Progenitor cell of endocrine pancreas (in vitro differentiated cells): ENCODE results near the gene GALNTL6. TPM values are rescaled to one million over a fixed set of nuclear protein-coding genes. Genes with fewer than 3 reads are reported as not detected.
A peak's percentile ranks its signal among the peaks of the same experiment; 100 is the strongest.

ENCODE experiments used
- DNase-seq: peaks from one replicate; pipeline ENCODE4 v3.0.0; 2021; ENCODE audit warnings: low spot score; ENCODE audit not compliant: unreplicated experiment
- H3K27ac Mint-ChIP-seq: 2 replicates; pipeline ENCODE4 v1.8.0; 2021; ENCODE audit warnings: mild to moderate bottlenecking, moderate library complexity, mixed read lengths
- H3K27me3 Mint-ChIP-seq: 2 replicates; pipeline ENCODE4 v1.8.0; 2021; ENCODE audit warnings: mixed read lengths
- H3K36me3 Mint-ChIP-seq: 2 replicates; pipeline ENCODE4 v1.8.0; 2022; ENCODE audit warnings: mixed read lengths; ENCODE audit not compliant: insufficient read depth
- H3K4me1 Mint-ChIP-seq: 2 replicates; pipeline ENCODE4 v1.8.0; 2021; ENCODE audit warnings: low read depth, mixed read lengths
- H3K4me3 Mint-ChIP-seq: 2 replicates; pipeline ENCODE4 v1.8.0; 2021; ENCODE audit warnings: low read depth, mild to moderate bottlenecking, moderate library complexity, mixed read lengths
- H3K9me3 Mint-ChIP-seq: 2 replicates; pipeline ENCODE4 v1.8.0; 2021; ENCODE audit warnings: low read depth, mixed read lengths
- CTCF ChIP-seq: fragments of 200-600 bp; sonication (generic); IDR thresholded peaks from one replicate; pipeline ENCODE4 v1.5.0; 2021; ENCODE audit warnings: antibody characterized with exemption, mild to moderate bottlenecking; ENCODE audit not compliant: unreplicated experiment
- total RNA-seq: library from RNA; stranded (reverse); gene quantifications from 2 replicates; pipeline ENCODE4 v1.2.1, GENCODE V29; 2021

Gene GALNTL6
- total RNA-seq, 1 donor from 2014 or later = 0.14 TPM

- Mint-ChIP-seq H3K4me1 (peaks cover 39% of the 10 kb centered on the region), H3K27ac (no peak overlapping the region), H3K36me3 (no peaks in the 10 kb centered on the region), H3K9me3 (no peaks in the 10 kb centered on the region), H3K27me3 (peaks cover 7% of the 10 kb centered on the region), H3K4me3 (no peak overlapping the region)
- no peak for DNase-seq
- no peak for TF ChIP-seq CTCF
Observed at GRCh38 chr4:172822331-172822730, 1009.1 kb downstream of the GALNTL6 start.

GRCh38 chr4:172826346-172826745 lies 1013.1 kb downstream of the GALNTL6 start:
- peaks cover 25% of the 10 kb centered on the region for H3K4me1 Mint-ChIP-seq
- H3K27me3 Mint-ChIP-seq = peaks cover 7% of the 10 kb centered on the region
- peaks cover 3% of the 10 kb centered on the region for H3K9me3 Mint-ChIP-seq
- no peak for DNase-seq
- no peak overlapping the region for H3K27ac Mint-ChIP-seq
- no peak for TF ChIP-seq CTCF
- H3K4me3 Mint-ChIP-seq = no peak overlapping the region
- peaks cover 2% of the 10 kb centered on the region for H3K36me3 Mint-ChIP-seq

GRCh38 chr4:172826861-172827260 lies 1013.7 kb downstream of the GALNTL6 start:
- Mint-ChIP-seq H3K27me3 (peaks cover 7% of the 10 kb centered on the region), H3K4me1 (peaks cover 20% of the 10 kb centered on the region), H3K27ac (no peak overlapping the region), H3K4me3 (no peak overlapping the region), H3K36me3 (peaks cover 2% of the 10 kb centered on the region), H3K9me3 (peaks cover 3% of the 10 kb centered on the region)
- no peak for DNase-seq
- no peak for TF ChIP-seq CTCF

GRCh38 chr4:172830295-172830764 lies 1017.1 kb downstream of the GALNTL6 start:
- Mint-ChIP-seq H3K9me3 (peaks cover 3% of the 10 kb centered on the region), H3K4me1 (peaks cover 8% of the 10 kb centered on the region)

GRCh38 chr4:172836661-172837060 lies 1023.5 kb downstream of the GALNTL6 start:
- Mint-ChIP-seq H3K4me1 (peaks cover 2% of the 10 kb centered on the region), H3K9me3 (no peaks in the 10 kb centered on the region), H3K27ac (no peak overlapping the region), H3K36me3 (no peaks in the 10 kb centered on the region), H3K27me3 (peaks cover 11% of the 10 kb centered on the region), H3K4me3 (no peak overlapping the region)
- DNase-seq = no peak
- no peak for TF ChIP-seq CTCF

More at GRCh38 chr4:172830295-172830764, 1017.1 kb downstream of the GALNTL6 start:
- H3K27ac Mint-ChIP-seq = no peak overlapping the region
- DNase-seq = no peak
- H3K36me3 Mint-ChIP-seq = peaks cover 2% of the 10 kb centered on the region
- peak; percentile 70 for TF ChIP-seq CTCF
- no peak overlapping the region for H3K4me3 Mint-ChIP-seq
- peaks cover 11% of the 10 kb centered on the region for H3K27me3 Mint-ChIP-seq
